IPS-20b (cell line): ENCODE data around the gene PACSIN2.
"Not testable (repeated sequence)": the region's sequence is repeated elsewhere in the genome, so short reads cannot be mapped to it uniquely, and the experiment has no call there.

ENCODE experiments used
- H3K27ac ChIP-seq: one replicate; pipeline ENCODE4 v1.5.1; 2013; ENCODE audit warnings: low read length
- H3K27me3 ChIP-seq: 2 replicates; pipeline ENCODE4 v1.6.1; 2013; ENCODE audit warnings: mild to moderate bottlenecking, low read length, inconsistent platforms; ENCODE audit not compliant: insufficient read depth
- H3K36me3 ChIP-seq: 2 replicates; pipeline ENCODE4 v1.6.1; 2013; ENCODE audit warnings: low read depth, mild to moderate bottlenecking, inconsistent platforms, low read length, moderate library complexity; ENCODE audit not compliant: insufficient read depth
- H3K4me1 ChIP-seq: 2 replicates; pipeline ENCODE4 v1.6.1; 2013; ENCODE audit warnings: mild to moderate bottlenecking, control low read depth, inconsistent platforms, low read length, moderate library complexity; ENCODE audit not compliant: insufficient read depth
- H3K4me3 ChIP-seq: 2 replicates; pipeline ENCODE4 v1.5.1; 2013; ENCODE audit warnings: mild to moderate bottlenecking, low read length, inconsistent platforms
- H3K9ac ChIP-seq: 2 replicates; pipeline ENCODE4 v1.6.1; 2013; ENCODE audit warnings: low read depth, mild to moderate bottlenecking, inconsistent platforms, low read length, moderate library complexity
- H3K9me3 ChIP-seq: 2 replicates; pipeline ENCODE4 v1.6.1; 2013; ENCODE audit warnings: mild to moderate bottlenecking, low read depth, low read length, inconsistent platforms; ENCODE audit not compliant: insufficient read depth

Gene PACSIN2

GRCh38 chr22:42960531-42961399, 54.2 kb downstream of the PACSIN2 start:
- Histone ChIP-seq H3K4me3 (no peak overlapping the region), H3K9me3 (no peaks in the 10 kb centered on the region), H3K27ac (no peak overlapping the region), H3K27me3 (no peaks in the 10 kb centered on the region), H3K9ac (0 out of 2 replicates have a peak overlapping the region, but pooled peaks have one; percentile 11), H3K4me1 (peaks cover 45% of the 10 kb centered on the region), H3K36me3 (no peaks in the 10 kb centered on the region)

GRCh38 chr22:42959576-42960509, 55.1 kb downstream of the PACSIN2 start:
- Histone ChIP-seq H3K27me3 (no peaks in the 10 kb centered on the region), H3K27ac (no peak overlapping the region), H3K9ac (peak overlapping the region; percentile 11; the same call in 1 of the 2 replicates), H3K36me3 (no peaks in the 10 kb centered on the region), H3K4me3 (no peak overlapping the region), H3K4me1 (peaks cover 38% of the 10 kb centered on the region), H3K9me3 (no peaks in the 10 kb centered on the region)

- H3K27me3 ChIP-seq: no peaks in the 10 kb centered on the region
- no peak overlapping the region for H3K4me3 ChIP-seq
- H3K9me3 ChIP-seq: no peaks in the 10 kb centered on the region
- H3K27ac ChIP-seq: no peak overlapping the region
- no peak overlapping the region for H3K9ac ChIP-seq
- peaks cover 32% of the 10 kb centered on the region for H3K4me1 ChIP-seq
- no peaks in the 10 kb centered on the region for H3K36me3 ChIP-seq
These were observed 56.0 kb downstream of the PACSIN2 start for GRCh38 chr22:42958937-42959336.

- H3K9ac ChIP-seq: no peak overlapping the region
- H3K27ac ChIP-seq: no peak overlapping the region
- H3K4me3 ChIP-seq: no peak overlapping the region
These were observed 57.0 kb downstream of the PACSIN2 start for GRCh38 chr22:42957958-42958357.

GRCh38 chr22:42957544-42957943, 57.4 kb downstream of the PACSIN2 start:
- Histone ChIP-seq H3K27ac (no peak overlapping the region), H3K27me3 (no peaks in the 10 kb centered on the region), H3K36me3 (no peaks in the 10 kb centered on the region), H3K9me3 (no peaks in the 10 kb centered on the region), H3K4me1 (peaks cover 23% of the 10 kb centered on the region), H3K4me3 (no peak overlapping the region), H3K9ac (no peak overlapping the region)

More at GRCh38 chr22:42957958-42958357, 57.0 kb downstream of the PACSIN2 start:
- H3K4me1 ChIP-seq: peaks cover 26% of the 10 kb centered on the region
- no peaks in the 10 kb centered on the region for H3K27me3 ChIP-seq
- H3K9me3 ChIP-seq: no peaks in the 10 kb centered on the region
- H3K36me3 ChIP-seq: no peaks in the 10 kb centered on the region

- H3K36me3 ChIP-seq: no peaks in the 10 kb centered on the region
- H3K4me3 ChIP-seq: no peak overlapping the region
- no peaks in the 10 kb centered on the region for H3K9me3 ChIP-seq
- H3K4me1 ChIP-seq: peaks cover 23% of the 10 kb centered on the region
- H3K9ac ChIP-seq: no peak overlapping the region
- no peak overlapping the region for H3K27ac ChIP-seq
- H3K27me3 ChIP-seq: no peaks in the 10 kb centered on the region
These were observed 59.1 kb downstream of the PACSIN2 start for GRCh38 chr22:42955848-42956247.

- no peak overlapping the region for H3K9ac ChIP-seq
- no peaks in the 10 kb centered on the region for H3K9me3 ChIP-seq
- H3K4me3 ChIP-seq: no peak overlapping the region
- peaks cover 23% of the 10 kb centered on the region for H3K4me1 ChIP-seq
- no peaks in the 10 kb centered on the region for H3K36me3 ChIP-seq
- H3K27me3 ChIP-seq: no peaks in the 10 kb centered on the region
- no peak overlapping the region for H3K27ac ChIP-seq
These were observed 59.8 kb downstream of the PACSIN2 start for GRCh38 chr22:42955087-42955635.

- H3K27ac ChIP-seq, H3K9ac ChIP-seq, H3K4me3 ChIP-seq, H3K9me3 ChIP-seq, H3K36me3 ChIP-seq, H3K27me3 ChIP-seq, H3K4me1 ChIP-seq: not testable (repeated sequence)
These were observed 61.2 kb downstream of the PACSIN2 start for GRCh38 chr22:42953751-42954150.

GRCh38 chr22:42951093-42951710, 63.7 kb downstream of the PACSIN2 start:
- Histone ChIP-seq H3K9me3 (no peaks in the 10 kb centered on the region), H3K27ac (no peak overlapping the region), H3K27me3 (no peaks in the 10 kb centered on the region), H3K4me3 (no peak overlapping the region), H3K36me3 (no peaks in the 10 kb centered on the region), H3K9ac (no peak overlapping the region), H3K4me1 (peaks cover 15% of the 10 kb centered on the region)

- H3K9me3 ChIP-seq: no peaks in the 10 kb centered on the region
- H3K27me3 ChIP-seq: no peaks in the 10 kb centered on the region
- H3K4me3 ChIP-seq: no peak overlapping the region
- peaks cover 20% of the 10 kb centered on the region for H3K4me1 ChIP-seq
- H3K9ac ChIP-seq: no peak overlapping the region
- H3K27ac ChIP-seq: no peak overlapping the region
- no peaks in the 10 kb centered on the region for H3K36me3 ChIP-seq
These were observed 64.7 kb downstream of the PACSIN2 start for GRCh38 chr22:42950281-42950680.

GRCh38 chr22:42949159-42949558, 65.8 kb downstream of the PACSIN2 start:
- no peak overlapping the region for H3K27ac ChIP-seq
- H3K4me1 ChIP-seq: peaks cover 20% of the 10 kb centered on the region

More at GRCh38 chr22:42949159-42949558, 65.8 kb downstream of the PACSIN2 start:
- no peaks in the 10 kb centered on the region for H3K36me3 ChIP-seq
- no peak overlapping the region for H3K4me3 ChIP-seq
- H3K9ac ChIP-seq: no peak overlapping the region
- H3K27me3 ChIP-seq: no peaks in the 10 kb centered on the region
- no peaks in the 10 kb centered on the region for H3K9me3 ChIP-seq
